Central memory CD8-positive, alpha-beta T cell (primary cell): Measurements from ENCODE around the gene LRRC4B.
A peak's percentile ranks its signal among the peaks of the same experiment; 100 is the strongest.

Source experiments
- ATAC-seq: fragments of 150-1000 bp; cut with Tn5 transposase; replicated peaks from 2 replicates; pipeline ENCODE4 v1.10.0; 2022; ENCODE audit warnings: mild to moderate bottlenecking, moderate FRiP score, moderate number of reproducible peaks; ENCODE audit not compliant: poor library complexity, severe bottlenecking; ENCODE audit errors: extremely low read depth
- DNase-seq, 2 donors: peaks; one replicate each; pipeline ENCODE4 v3.0.0; 2021; ENCODE audit warnings: low spot score in 2 of 2
- H3K27ac Mint-ChIP-seq: one replicate; pipeline ENCODE4 v1.8.0; 2022; ENCODE audit warnings: low read depth, mild to moderate bottlenecking, moderate library complexity, mixed read lengths
- H3K27me3 Mint-ChIP-seq: one replicate; pipeline ENCODE4 v1.8.0; 2022; ENCODE audit warnings: mixed read lengths
- H3K36me3 Mint-ChIP-seq: one replicate; pipeline ENCODE4 v1.8.0; 2022; ENCODE audit warnings: mild to moderate bottlenecking, moderate library complexity, mixed read lengths; ENCODE audit not compliant: insufficient read depth
- H3K4me1 Mint-ChIP-seq: one replicate; pipeline ENCODE4 v1.8.0; 2022; ENCODE audit warnings: mixed read lengths
- H3K4me3 Mint-ChIP-seq: one replicate; pipeline ENCODE4 v1.8.0; 2022; ENCODE audit warnings: mild to moderate bottlenecking, moderate library complexity, mixed read lengths
- H3K9me3 Mint-ChIP-seq: one replicate; pipeline ENCODE4 v1.8.0; 2022; ENCODE audit warnings: mixed read lengths

LRRC4B gene

DNA sequence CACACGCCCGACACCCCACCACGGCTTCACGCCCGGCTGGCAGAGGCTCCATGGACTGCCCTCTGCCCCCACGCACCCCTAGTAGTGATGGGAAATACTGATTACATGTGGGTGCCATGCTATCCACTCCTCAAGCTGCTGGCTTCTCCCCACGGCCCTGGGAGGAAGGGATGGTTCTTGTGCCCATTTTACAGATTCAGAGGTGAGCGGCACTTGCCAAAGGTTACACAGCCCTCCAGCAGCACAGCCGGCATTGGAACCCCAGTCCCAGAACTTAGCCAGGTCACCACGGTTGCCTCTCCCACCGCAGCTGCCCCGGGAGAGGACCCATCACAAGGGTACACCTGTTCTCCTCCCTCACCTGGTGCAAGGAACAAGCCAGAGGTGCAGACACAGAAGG, 13.2 kb downstream of the LRRC4B start:
- DNase-seq: no peak
- peaks cover 14% of the 10 kb centered on the region for H3K4me1 Mint-ChIP-seq
- peak overlapping the region; percentile 80 for H3K4me3 Mint-ChIP-seq
- no peaks in the 10 kb centered on the region for H3K9me3 Mint-ChIP-seq
- no peak for ATAC-seq
- no peaks in the 10 kb centered on the region for H3K36me3 Mint-ChIP-seq
- H3K27ac Mint-ChIP-seq: no peak overlapping the region
- peaks cover 99% of the 10 kb centered on the region for H3K27me3 Mint-ChIP-seq

DNA sequence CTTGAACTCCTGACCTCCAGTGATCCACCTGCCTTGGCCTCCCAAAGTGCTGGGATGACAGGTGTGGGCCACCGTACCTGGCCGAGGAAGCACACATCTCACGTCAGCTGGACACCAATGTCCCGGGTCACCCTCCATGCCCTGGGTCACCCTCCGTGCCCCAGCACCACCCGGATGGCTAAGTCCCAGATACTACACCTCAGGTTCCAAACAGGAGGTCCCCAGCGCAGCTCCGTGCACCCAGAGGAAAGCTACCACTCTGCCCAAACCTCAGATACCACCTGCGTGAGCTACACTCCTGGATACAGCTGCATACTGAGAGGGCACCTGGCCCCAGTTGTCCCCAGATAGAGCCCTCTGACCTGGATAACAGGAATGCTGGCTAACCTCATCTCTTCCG, 14.0 kb downstream of the LRRC4B start:
- H3K27ac Mint-ChIP-seq: no peak overlapping the region
- H3K4me3 Mint-ChIP-seq: no peak overlapping the region
- no peaks in the 10 kb centered on the region for H3K9me3 Mint-ChIP-seq
- ATAC-seq (no peak), DNase-seq (no peak)
- peaks cover 99% of the 10 kb centered on the region for H3K27me3 Mint-ChIP-seq
- H3K4me1 Mint-ChIP-seq: peaks cover 14% of the 10 kb centered on the region
- no peaks in the 10 kb centered on the region for H3K36me3 Mint-ChIP-seq

DNA sequence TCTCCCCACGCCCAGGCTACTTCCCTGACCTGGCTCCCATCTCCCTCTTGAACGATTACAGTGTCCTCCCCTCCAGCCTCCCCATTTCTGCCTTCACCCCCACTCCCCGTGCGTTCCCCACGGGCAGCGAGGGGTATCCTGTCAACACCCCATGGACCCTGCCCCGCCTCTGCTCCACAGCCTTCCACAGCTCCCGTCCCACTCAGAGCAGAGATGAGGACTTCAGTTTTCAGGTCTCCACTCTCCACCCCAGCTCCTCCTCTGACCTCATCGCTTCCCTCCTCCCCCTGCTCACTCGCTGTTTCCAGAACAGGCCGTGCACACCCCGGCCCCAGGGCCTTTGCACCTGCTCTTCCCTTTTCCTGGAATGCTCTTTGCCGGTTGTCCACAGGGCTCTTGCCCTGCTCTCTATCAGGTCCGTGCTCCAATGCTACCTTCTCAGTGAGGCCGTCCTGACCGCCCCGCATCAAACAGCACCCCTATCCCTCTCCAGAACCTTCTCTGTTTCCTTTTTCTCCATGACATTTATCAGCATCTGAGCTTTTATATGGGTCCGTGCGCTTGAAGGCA, 15.0 kb downstream of the LRRC4B start:
- H3K27ac Mint-ChIP-seq: no peak overlapping the region
- H3K4me3 Mint-ChIP-seq: no peak overlapping the region
- ATAC-seq (no peak), DNase-seq (no peak)
- peaks cover 92% of the 10 kb centered on the region for H3K27me3 Mint-ChIP-seq
- H3K4me1 Mint-ChIP-seq: peaks cover 14% of the 10 kb centered on the region
- H3K9me3 Mint-ChIP-seq: no peaks in the 10 kb centered on the region
- H3K36me3 Mint-ChIP-seq: no peaks in the 10 kb centered on the region

DNA sequence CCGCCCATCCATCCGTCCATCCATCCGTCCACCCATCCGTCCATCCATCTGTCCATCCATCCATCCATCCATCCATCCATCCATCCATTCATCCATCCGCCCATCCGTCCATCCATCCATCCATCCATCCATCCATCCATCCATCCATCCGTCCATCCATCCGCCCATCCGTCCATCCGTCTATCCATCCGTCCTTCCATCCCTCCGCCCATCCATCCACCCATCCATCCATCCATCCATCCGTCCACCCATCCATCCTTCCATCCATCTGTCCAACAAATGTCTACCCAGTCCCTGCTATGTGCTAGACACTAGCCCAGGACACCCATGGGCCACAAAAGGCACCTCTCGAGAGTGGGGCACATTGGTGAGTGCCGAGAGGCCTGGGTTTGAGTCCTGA, 15.7 kb downstream of the LRRC4B start:
- Mint-ChIP-seq H3K27ac (no peak overlapping the region), H3K36me3 (no peaks in the 10 kb centered on the region), H3K9me3 (no peaks in the 10 kb centered on the region), H3K4me3 (no peak overlapping the region), H3K4me1 (peaks cover 14% of the 10 kb centered on the region), H3K27me3 (peaks cover 88% of the 10 kb centered on the region)
- no peak for DNase-seq
- no peak for ATAC-seq

DNA sequence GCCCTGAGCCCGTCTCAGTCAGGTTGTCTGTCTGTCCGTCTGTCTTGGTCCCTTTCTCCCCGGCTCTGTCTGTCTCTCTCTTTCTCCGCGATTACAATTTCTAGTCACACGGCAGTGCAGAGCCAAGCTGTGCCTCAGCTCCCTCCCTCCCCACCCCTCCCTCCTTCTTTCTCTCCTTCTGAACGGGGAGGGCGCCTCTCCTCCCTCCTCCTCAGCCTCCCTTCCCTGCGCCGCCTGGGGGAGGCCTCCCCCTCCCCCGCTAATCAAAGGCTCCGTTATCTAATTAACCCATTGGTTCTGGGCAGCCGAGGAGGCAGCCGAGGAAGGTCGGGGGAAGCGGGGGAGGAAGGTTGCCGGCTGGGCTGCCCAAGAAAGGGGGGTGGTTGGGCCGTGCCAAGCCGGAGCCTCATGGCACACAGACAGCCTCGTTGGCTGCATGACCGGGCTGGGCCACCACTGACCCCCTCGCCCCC, 16.5 kb downstream of the LRRC4B start:
- Mint-ChIP-seq H3K36me3 (no peaks in the 10 kb centered on the region), H3K27ac (no peak overlapping the region), H3K4me3 (no peak overlapping the region), H3K27me3 (peaks cover 88% of the 10 kb centered on the region), H3K4me1 (peaks cover 14% of the 10 kb centered on the region), H3K9me3 (no peaks in the 10 kb centered on the region)
- no peak for DNase-seq
- no peak for ATAC-seq

DNA sequence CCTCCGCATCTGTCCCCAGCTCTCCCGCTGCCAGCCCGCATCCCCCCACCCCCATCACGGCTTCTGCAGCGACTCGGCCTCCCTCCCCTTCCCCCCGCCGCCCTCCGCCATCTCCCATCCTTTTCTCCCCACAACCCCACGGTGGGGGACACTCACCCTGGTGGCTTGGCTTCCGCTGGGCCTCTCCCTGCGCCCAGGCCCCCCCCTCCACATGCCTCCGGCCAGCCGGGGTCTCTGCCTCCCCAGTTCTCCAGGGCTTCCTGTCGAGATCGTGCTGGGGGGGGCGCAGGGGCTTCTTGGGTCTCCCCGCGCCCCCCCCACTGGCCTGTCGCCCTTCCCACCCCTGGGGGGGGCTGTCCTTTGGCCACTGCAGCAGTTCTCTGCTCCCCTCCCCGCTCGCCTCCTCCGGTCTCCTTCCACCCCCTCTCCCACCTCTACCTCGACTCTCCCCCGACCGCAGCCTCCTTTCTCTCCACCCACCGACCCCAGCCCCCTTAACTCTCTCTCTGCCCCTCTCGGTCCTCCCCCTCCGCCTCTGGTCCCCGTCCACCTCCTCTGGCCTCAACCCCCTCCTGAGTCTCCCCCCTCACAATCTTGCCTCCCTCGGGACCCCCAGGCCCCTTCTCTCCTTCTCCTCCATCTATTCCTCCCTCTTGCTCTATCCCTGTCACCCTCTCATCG, 17.1 kb downstream of the LRRC4B start:
- Mint-ChIP-seq H3K4me1 (peaks cover 8% of the 10 kb centered on the region), H3K36me3 (no peaks in the 10 kb centered on the region), H3K4me3 (no peak overlapping the region), H3K27ac (no peak overlapping the region), H3K27me3 (peaks cover 86% of the 10 kb centered on the region), H3K9me3 (no peaks in the 10 kb centered on the region)
- ATAC-seq: no peak
- DNase-seq: no peak

DNA sequence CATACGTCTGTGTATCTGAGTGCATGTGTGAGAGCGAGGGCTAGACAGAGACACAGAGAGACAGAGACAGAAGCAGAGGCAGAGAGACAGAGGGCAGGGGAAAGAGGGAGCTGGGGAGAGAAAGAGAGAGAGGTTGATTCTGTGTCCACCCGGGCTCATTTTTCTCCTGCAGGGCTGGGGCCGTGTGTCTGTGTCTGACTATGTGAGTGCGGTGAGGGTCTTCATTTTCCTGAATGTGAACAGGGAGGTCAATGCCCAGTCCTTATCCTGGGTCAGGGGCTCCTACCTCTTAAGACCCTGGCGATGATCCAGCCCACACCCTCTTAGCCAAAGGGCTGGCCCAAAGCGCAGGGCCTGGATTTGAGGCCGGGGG, 17.7 kb downstream of the LRRC4B start:
- H3K9me3 Mint-ChIP-seq: no peaks in the 10 kb centered on the region
- no peaks in the 10 kb centered on the region for H3K36me3 Mint-ChIP-seq
- H3K27ac Mint-ChIP-seq: no peak overlapping the region
- H3K27me3 Mint-ChIP-seq: peaks cover 80% of the 10 kb centered on the region
- no peak for ATAC-seq
- H3K4me1 Mint-ChIP-seq: peaks cover 6% of the 10 kb centered on the region
- H3K4me3 Mint-ChIP-seq: no peak overlapping the region
- DNase-seq: no peak

DNA sequence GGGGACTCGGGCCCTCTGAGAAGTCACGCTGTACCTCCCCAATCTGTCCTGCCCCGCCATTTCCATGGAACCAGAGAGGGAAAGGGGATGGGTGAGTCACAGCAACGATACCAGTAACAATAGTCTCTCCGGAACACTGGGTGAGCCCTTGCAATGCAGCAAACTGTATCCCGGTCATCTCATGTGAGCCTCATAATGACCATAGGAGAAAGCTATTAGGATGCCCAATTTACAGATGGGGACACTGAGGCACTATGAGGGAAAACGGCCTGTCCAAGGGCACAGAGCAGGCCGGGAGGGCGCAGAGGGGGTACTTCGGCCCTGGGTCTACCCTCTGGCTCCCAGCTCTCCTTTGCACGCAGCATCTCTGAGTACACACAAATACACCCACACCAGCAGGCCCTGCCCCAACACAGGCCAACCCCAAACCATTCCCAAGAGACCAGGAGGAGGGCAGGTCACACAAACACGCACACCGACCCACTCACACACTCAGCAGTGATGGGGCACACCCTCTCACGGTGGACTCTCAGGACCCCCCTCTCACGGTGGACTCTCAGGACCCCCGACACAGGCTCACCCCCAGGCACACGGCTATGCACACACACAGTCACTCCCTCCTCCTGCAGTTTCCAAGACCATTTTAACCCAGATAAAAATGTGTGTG, 18.2 kb downstream of the LRRC4B start:
- DNase-seq (no peak), ATAC-seq (no peak)
- H3K27me3 Mint-ChIP-seq: peaks cover 74% of the 10 kb centered on the region
- H3K4me3 Mint-ChIP-seq: no peak overlapping the region
- H3K9me3 Mint-ChIP-seq: no peaks in the 10 kb centered on the region
- H3K4me1 Mint-ChIP-seq: peaks cover under 1% of the 10 kb centered on the region
- no peak overlapping the region for H3K27ac Mint-ChIP-seq
- no peaks in the 10 kb centered on the region for H3K36me3 Mint-ChIP-seq

DNA sequence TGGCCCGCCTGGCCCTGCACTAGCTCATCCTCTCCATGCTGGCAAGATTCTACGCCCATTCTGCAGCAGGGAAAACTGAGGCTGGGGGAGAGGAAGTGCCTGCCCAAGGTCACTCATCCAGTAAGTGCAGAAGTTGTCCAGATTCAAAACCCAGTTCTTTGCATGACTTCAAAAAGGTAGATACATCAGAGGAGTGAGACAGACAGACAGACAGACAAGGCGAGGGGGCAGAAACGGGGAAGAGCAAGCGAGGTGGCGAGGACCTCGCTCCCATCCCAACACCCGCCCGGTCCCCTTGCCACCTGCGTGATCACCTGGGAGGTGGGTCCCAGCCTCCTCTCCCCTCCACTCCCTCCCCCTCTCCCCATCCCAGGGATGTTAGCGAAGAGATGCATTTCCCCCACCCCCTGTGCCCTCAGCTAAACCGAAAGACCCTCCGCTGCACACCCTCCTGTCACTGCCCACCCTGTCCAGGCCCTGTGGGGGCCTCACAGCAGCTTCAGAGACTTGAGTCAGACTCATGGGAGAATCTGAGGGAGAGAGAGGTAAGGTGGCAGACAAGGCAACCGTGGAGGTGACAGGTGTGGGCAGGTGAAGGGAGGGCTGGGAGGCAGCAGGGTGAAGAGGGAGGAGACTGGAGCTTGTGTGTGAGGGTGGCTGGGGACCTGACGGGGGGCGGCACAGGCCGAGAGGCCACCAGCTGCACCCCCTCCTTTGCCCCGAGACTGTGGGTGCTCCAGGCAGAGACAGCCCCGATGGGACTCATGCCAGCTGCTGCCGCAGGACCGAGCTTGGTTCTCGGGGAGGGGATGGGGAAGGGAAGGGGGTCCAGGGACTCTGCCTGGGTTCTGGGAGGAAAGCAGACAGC, 18.9 kb downstream of the LRRC4B start:
- ATAC-seq (no peak), DNase-seq (no peak)
- no peaks in the 10 kb centered on the region for H3K36me3 Mint-ChIP-seq
- H3K27ac Mint-ChIP-seq: no peak overlapping the region
- H3K27me3 Mint-ChIP-seq: peaks cover 67% of the 10 kb centered on the region
- H3K9me3 Mint-ChIP-seq: no peaks in the 10 kb centered on the region
- no peaks in the 10 kb centered on the region for H3K4me1 Mint-ChIP-seq
- no peak overlapping the region for H3K4me3 Mint-ChIP-seq

DNA sequence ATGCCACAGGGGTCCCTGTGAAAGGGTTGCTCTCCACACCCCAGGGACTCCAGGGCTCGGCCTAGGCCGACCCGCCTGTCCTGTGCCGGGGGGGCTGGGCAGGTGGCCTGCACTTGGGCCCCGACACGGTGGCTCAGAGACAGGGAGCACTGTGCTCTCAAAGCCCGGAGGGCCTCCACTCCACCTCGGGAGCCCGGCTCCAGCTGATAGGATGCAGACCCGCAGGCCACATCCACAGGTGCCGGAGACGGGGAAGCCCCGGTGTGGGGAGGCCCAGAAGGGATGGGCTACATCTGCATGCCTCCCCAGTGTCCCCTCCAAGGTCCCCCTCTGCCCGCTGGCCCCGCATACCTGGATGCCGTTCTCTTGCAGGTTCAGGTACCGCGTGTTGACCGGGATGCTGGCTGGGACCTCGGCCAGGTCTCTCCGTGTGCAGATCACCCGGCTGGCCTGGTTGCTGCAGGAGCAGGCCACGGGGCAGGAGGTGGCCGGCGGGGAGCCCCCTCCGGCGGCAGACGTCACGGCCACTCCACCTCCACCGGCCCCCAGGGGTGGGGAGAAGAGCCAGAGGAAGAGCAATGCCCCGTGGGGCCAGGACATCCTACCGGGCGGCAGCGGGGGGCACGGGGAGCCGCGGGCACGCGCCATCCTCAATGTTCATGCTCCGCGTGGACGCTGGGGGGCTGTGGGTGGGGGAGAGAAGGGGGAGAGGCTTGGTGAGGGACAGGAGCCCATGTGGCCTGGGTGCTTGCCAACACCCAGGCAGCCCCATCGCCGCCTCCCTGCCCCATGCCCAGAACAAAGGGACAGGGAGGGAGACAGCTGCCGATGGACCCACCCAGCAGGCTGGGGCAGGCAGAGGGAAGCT, 19.8 kb downstream of the LRRC4B start:
- DNase-seq (no peak), ATAC-seq (no peak)
- peaks cover 58% of the 10 kb centered on the region for H3K27me3 Mint-ChIP-seq
- H3K36me3 Mint-ChIP-seq: no peaks in the 10 kb centered on the region
- H3K9me3 Mint-ChIP-seq: no peaks in the 10 kb centered on the region
- H3K4me3 Mint-ChIP-seq: no peak overlapping the region
- H3K4me1 Mint-ChIP-seq: no peaks in the 10 kb centered on the region
- no peak overlapping the region for H3K27ac Mint-ChIP-seq

DNA sequence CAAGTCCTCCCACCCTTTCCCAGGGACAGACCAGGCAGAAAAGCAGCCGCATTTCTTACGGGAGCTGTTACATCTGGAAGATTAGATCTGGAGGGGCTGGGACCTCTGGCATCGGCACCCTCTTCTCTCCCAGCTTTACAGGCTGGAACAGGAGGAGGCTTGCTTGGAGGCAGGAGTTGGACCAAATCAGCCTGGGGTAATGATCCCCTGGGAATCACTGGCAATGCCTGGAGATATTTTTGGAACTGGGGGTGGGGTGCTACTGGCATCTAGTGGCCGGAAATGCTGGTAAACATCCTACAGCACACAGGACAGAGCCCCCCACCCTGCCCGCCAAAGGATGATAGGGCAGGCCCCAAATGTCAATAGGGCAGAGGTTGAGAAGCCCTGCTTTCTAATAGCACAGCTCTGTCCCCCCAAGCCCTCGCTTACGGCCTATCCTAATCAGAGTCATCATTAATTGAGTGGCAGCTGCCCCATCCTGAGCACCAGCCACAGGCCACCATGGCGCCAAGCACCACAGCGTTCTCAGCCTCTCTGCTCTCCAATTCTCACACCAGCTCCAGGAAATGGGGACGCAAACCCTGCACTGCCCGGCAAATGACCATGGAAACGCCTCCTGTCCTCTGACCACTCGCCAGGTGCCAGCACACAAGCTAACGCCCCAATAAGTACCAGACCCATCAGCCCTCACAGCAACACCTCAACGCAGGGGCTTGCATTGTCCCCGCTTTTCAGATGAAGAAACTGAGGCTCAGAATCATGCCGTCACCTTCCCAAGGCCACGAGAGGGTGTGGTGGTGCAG, 20.6 kb downstream of the LRRC4B start:
- ATAC-seq (no peak), DNase-seq (no peak)
- Mint-ChIP-seq H3K4me3 (no peak overlapping the region), H3K27me3 (peaks cover 50% of the 10 kb centered on the region), H3K36me3 (no peaks in the 10 kb centered on the region), H3K27ac (no peak overlapping the region), H3K9me3 (no peaks in the 10 kb centered on the region), H3K4me1 (no peaks in the 10 kb centered on the region)
